ENCODE measurements around the gene S100A11.
A peak's percentile ranks its signal among the peaks of the same experiment; 100 is the strongest.

S100A11 gene

DNA sequence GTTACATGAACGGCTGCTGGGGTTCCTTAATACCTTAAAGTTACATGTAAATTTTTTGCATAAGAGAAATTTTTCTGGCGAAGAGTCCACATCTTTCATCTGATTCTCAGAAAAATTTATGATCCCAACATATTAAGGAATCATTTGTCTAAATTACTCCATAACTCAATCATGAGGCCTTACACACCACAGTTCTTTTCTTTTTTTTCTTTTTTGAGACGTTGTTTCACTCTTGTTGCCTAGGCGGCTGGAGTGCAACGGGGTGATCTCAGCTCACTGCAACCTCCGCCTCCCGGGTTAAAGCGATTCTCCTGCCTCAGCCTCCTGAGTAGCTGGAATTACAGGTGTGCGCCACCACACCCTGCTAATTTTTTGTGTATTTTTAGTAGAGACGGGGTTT lies 2.1 kb upstream of the S100A11 start:
- DNase-seq: no peak

DNA sequence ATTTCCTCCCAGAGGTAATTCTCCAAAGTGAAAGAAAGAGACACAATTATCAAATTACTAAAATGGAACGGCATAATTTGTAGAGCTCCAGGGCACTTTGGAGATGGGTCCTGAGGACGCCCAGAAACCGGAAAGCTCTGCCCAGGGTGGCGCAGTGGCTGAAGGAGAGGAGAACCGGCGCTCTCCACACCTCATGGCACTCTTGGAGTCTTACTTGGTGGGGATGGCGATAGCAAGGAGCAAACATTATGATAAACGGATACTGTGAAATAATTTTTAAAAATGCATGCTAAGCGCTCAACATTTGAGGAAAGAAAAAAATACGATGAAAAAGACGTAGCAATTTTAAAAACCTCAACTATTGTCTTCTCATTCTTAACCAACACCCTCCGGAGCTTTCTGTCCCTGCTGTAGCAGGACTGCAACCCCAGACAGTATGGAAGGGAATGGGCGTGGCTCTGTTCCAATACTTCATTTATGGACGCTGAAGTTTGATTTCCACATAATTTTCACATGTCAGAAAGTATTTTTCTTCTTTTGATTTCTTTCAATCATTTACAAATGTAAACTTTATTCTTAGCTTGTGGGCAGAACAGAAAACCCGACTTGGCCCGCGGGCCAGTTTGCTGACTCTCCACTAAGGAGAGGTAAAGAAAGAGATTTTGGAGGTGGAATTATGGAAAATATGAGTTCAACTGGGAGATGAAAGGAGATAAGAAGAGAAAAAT lies 1.1 kb downstream of the S100A11 start:
- peak; percentile 89 for DNase-seq

DNA sequence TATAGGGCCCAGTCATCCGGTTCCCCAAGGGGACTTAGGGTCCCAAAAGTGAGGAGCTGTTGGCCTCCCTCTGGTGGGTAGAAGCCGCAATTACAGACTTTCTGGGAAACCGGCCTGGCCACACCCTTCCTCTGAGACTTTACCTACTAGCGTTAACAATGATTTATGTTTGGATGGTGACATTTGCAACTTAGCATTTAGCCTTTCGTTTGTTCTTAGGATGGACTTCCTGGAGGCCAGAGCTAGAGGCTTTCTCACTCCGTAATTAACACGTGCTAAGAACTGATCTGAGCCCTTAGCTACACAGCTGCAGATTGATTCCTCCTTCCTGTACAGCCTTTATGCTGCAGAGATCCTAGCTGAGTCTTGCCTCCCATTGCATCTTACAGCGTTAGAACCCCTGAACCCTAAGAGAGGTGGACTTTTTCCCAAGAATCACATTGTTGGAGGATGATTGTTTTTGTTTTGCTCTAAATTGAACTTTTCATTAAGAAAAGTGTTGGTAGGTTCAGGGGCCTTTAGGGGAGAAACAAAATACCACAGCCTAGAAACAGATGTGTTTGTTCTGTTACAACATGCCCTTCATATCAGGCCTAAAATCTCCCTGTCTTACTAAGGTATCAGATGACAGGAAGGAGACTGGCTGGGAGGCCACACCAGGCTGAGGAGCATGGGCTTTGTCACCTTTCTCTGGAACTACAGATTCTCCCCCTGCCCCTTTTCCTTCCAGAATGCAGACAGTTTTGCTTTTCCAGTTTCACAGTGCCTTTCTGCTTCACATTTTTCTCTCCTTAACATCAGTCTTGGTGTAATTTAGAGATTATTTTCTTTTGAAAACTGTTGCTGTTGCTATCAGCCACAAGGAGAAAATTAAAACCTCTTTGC lies 1.9 kb downstream of the S100A11 start:
- peak; percentile 73 for DNase-seq

DNA sequence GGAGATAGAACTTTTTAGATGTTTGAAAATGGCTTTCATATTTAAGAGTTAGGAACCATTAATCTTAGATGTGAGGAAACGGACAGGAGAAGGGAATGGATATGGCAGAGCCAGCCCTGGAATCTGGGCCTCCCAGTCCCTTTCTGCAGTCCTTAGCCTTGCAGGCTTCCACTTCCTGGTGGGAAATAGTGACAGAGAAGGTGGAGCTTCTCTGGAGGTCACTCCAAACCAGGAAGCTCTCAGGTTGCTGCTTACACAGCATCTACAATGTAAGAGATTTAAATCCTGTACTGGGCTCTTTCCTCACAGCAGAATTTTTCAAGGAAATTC lies 2.5 kb downstream of the S100A11 start:
- no peak for DNase-seq

DNA sequence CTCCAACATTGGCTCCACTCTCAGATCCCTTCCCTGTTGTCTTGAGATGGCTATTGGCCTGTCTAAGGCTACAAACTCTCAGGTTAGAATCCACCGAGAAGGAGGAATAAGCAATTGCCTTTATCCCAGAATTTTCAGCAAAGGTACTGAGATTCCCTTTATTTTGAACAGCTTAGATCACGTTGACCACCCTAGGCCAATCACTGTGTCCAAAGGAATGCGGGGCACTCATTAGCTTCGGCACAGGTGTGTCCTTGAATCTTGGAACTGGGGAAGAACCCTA lies 6.9 kb downstream of the S100A11 start:
- DNase-seq: no peak

DNA sequence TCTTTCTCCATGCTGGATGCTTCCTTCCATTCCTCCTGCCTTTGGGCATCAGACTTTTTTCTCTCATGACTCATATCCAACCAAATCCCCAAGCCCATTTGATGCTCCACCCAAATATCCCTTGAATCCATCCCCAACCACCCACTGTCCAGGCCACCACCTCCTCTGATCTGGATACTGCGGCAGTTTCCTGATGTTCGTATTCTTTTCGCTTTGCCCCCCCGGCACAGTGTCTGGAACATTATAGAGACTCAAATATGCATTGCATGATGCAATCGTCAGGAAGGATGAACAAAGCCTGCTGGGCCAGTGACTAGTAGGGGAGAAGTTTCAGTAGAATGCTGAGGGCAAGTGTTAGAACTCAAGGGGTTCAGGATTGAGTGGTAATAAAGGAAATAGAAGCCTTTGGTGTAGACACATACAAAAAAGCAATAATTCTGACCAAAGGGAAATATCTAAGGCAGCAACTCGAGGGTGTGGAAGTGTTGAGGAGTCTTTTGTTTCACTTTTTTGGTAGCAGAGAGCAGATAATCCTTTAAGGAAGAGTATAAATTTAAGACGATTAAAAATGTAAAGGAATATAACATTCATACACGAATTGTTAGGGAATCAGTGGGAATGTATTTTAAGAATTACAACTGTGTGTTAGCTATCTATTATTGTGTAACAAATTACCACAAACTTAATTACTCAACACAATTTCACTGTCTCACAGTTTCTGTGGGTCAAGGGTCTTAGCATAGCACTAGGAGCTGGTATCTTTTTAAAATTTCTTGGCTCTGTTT lies 7.5 kb downstream of the S100A11 start:
- no peak for DNase-seq

DNA sequence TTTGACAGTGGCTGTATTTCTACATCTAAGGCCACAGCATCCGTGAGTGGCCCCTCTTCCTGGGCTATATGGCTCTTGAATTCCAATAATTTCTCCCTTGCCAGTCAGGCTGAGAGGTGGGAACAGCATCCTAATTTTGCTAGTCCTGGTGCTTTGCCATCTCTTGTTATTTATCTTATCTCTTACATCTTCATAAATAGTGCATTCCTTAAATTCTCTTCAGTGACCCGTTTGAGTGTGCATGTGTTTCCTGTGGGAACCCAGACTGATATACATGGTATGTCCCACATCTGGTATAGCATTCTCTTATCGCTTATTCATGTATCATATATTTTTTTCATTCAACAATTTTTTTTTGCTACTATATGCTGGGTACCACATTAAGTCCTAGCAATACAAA lies 9.9 kb downstream of the S100A11 start:
- no peak for DNase-seq

DNA sequence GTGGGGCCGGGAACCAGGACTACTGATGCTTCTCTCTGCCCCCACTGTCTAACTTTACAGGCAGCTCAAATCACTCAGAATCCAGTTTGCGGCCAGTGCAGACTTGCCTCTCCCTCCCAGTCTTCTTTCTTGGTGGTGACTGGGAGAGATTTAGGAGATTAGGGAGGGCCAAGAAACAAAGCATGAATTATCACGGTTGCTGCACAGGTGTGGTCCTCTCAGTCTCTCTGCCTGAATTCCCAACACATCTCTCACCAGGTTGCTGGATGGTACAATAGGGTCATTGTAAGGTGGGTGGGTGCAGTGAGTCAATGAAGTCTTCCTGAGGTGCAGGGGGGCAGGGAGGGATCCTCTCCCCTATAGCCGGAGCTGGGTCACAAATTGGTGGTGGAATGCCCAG lies 12.6 kb downstream of the S100A11 start:
- DNase-seq: no peak

DNA sequence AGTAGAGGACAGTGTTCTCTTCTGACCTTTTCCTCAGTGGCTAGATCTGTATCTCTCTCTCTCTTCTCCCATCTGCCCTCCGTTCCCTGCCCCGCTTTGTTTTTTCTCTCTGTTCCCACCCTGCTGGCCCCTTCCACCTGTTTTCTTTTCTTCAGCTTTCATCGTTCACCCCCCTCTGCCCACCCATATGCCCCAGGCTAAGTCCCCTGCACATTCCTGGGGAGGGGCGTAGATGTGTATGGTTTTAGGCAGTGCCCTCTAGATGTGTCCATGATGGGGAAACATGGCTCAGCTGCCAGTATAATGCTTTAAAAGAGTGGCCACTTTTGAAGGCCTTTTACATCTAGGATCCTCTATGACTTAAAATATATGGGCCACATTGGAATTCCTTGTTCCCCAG lies 13.6 kb downstream of the S100A11 start:
- DNase-seq: no peak

DNA sequence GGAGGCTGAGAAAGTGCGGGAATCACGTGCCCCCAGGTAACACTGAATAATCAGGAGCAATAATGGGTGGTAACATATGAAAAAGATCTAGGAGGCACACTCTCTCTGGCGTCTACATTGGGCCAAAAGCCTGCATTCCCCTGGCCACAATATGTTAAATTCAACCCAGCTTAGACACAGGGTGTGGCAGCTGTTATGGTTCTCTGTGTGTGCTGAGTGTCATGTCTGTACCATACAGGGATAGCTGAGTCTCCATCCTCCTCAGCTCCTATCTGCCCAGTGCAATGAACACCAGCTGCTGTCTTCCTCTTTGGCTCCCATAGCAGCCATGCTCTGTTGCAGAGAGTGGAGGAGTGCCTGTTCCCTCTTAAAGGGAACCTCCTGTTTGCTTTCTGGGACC lies 14.3 kb downstream of the S100A11 start:
- DNase-seq: no peak

DNA sequence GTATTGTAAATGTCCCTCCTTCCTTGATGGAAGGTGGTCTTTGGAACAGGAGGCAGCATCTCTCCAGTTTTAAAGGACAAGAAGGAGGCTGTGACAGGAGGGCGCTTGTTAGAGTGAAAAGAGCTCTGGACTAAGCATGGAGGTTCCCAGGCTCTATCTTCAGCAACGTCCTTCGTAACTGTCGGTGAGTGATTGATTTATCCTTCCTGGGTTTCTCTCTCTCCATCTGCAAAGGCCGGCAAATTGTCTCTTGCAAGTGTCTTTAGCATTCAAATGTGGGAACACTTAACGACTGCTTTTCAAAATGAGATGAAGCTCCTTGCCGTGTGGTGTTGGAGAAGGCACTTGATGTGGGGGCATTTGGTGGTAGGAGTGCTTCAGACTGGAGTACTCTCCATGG lies 15.2 kb downstream of the S100A11 start:
- no peak for DNase-seq

DNA sequence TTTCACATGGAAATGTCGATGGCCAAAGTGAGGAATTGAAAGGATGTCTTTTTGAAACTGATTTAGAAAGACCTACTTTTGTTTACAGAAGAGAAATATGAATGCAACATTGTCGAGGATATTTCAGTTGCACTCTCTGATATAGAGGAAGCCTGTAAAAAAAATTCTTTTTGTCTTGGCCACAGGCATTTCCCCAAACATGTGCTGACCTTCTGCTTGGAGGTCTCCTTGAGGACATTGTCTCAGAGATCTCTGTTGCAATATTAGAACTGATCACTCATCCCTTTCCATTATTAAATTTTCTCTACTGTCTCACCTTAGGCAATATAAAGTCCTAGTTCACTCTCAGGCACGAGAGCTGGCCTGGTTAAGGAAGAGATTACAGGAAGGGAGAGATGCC lies 16.0 kb downstream of the S100A11 start:
- no peak for DNase-seq

DNA sequence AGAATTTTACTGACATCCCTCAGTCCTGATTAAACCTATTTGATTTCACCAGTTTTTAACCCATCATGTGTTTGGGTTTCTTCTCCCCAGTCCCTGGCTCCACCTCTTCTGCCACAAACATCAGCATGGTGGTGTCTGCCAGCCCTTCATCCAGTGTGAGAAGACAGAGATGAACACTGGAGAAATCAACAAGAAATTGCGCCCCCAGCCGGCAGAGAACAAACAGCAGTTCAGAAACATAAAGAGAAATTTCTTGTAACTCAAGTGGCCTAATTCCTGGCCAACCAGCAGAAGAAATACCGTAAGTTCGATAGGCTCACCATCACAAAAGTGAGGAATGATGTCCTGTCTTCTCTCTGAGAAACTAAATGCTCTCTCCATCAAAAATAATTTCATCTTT lies 18.3 kb downstream of the S100A11 start:
- no peak for DNase-seq

DNA sequence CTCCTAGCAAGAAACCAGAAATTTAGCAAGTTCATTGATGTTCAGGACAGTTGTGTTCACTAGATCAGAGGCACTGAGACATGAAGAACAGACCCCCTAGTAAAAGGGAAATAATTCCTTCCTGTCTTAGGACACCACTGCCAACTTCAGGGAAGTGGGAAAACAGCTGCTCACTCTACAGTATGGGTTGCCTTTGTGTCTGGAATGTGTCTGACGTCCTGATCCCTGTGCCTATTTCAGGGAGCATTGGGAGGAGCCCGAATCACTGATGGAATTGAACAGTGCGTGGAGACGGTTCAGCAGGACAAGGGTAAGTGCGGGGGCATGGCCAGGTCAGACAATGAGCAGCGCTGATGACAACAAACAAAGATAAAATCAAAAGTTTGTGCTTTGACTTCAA lies 21.0 kb downstream of the S100A11 start:
- DNase-seq: no peak

DNA sequence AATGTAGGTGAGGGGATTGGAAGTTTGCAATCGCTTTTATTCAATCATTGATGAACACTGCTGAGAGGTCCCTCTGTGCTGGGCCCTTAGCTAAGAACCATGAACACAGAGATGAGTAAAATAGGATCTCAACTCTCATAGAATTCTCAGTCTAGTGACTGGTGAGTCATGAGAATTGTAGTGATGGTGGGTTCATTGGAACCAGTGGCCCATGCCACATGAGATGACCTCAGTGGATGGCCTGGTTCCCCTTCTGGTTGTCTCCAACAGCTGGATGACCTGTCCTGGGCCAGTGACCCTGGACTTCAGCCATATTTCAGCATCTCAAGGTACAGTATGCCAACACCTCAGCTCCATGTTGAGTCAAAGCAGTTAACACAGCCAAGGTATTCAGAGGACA lies 21.9 kb downstream of the S100A11 start:
- DNase-seq: no peak

DNA sequence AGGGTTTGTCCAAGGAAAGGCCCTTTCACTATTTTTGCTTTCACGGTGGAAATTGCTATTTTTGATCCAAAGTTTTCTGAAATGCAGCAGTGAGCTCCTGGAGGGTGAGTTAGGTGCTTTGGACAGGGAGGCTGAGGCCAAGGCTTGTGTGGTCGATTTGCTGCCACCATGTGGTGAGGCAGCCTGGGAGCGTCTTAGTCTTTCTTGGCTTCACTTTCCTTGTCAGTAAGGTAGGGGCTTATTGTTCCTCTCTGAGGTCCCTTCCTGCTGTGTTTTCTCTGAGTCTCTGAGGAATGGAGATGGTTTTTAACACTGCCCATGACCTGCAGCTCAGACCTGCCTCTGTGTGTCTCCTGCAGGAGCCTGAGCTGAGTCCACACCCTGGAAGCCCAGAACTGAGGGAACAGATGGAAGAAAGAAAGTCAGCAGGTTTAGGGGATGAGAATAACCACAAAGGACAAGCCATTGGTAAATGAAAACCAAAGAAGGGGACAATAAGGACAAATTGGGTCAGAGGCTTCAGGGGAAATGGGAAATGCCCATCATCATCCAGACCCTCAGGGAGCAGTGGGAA lies 23.1 kb downstream of the S100A11 start:
- no peak for DNase-seq

DNA sequence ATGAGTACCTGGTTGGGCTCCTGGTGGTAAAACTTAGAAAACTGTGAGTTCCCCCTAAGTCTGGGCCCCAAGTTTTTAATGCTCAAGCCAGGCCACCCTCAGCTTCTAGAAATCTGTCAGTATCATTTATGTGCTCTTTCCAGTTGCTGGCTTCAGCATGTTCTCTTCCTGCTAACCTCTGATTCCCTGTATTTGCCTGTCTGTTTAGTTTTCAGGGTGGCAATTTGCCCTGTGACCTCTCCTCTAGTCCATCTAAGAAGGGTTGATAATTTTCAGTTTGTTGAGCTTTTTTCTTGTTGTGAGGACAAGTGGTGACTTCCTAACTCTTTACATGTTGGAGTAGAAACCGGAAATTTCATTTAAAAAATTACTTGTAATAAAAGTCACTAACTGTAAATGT lies 27.1 kb downstream of the S100A11 start:
- no peak for DNase-seq

DNA sequence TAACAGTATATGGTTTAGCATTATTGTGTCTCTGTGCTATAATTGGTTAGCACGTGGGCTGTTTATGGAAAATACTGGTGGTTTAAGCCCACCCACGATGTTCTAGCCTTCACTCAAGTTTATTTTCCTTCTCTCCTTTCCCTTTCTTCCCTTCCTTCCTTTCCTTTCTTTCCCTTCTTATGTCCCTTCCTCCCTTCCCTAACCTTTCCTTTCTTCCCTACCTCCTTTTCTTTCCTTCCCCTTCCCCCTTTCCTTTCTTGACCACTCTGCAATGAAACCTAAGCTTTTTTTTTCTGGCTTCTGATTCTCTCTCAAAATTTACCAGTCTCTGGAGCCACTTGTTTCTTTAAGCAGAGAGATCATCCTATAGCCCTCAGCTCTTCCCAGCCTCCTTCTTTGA lies 29.8 kb downstream of the S100A11 start:
- DNase-seq: no peak

DNA sequence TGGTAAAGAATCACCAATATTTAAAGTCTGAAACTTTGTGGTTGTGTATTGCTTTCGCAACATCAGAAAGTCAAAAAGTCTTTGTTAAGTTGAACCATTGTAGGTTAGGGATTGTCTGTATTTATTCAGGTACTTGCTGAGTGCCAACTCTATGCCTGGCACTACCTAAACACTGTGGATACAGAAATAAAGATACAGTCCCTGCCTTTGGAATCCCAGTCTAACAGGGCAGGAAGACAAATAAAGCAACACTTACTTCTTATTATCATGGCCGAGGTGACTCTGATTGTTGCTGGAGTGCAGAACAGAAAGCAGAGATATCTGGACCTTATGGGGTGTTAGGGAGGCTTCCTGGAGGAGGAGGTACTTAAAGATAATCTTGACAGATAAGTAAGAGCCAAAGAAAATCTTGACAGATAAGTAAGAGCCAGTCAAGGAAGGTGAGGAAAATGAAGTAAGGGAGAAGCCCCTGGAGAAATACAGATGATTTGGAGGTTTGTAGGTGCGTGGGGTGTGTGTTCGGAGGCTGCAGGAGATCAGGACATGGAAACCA lies 31.4 kb downstream of the S100A11 start:
- no peak for DNase-seq

DNA sequence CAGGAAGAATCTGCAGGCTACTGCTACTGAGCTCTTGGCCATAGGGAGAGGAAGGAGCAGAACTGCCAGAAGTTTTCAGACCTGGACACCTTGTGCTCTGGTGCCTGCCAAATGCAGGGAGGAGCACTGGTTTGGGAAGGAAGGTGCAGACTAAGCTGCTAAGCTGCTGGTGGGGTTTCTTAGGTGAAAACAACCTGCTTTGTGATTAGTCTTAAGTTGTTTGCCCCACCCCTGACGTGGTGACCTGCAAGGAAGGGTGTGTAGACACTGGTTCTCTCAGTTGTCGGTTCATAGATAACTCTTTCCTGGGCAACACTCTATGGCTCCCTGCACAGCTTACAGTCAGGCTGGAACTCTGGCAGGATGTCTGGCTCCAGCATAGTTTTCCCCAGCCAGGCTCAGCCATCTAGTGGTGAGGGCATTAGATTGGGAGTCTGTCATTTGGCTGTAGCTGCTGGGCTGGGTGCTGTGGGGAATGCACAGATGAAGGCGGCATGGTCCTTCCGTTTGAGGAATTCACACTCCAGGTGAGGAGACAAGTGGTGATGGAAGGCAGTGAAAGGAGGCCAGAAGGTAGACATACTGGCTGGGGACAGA lies 32.9 kb downstream of the S100A11 start:
- DNase-seq: no peak

DNA sequence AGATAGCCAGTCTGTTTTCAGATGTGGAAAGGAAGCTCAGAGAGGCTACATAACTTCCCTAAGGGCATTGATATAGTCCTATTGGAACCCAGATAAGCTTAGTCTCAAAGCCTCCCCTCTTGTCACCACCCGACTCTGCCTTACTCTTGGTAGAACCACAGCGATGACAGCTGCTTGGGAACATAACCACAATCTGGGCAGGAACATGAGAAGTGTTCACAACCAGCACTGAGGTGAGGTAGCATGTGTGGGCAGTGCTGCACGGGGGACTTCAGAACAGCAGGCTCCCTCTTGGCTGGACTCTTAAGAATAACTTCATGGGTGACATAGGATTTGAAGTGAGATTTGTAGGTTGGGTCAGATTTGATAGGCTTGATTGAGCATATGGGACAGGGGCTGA lies 33.8 kb downstream of the S100A11 start:
- DNase-seq: no peak

DNA sequence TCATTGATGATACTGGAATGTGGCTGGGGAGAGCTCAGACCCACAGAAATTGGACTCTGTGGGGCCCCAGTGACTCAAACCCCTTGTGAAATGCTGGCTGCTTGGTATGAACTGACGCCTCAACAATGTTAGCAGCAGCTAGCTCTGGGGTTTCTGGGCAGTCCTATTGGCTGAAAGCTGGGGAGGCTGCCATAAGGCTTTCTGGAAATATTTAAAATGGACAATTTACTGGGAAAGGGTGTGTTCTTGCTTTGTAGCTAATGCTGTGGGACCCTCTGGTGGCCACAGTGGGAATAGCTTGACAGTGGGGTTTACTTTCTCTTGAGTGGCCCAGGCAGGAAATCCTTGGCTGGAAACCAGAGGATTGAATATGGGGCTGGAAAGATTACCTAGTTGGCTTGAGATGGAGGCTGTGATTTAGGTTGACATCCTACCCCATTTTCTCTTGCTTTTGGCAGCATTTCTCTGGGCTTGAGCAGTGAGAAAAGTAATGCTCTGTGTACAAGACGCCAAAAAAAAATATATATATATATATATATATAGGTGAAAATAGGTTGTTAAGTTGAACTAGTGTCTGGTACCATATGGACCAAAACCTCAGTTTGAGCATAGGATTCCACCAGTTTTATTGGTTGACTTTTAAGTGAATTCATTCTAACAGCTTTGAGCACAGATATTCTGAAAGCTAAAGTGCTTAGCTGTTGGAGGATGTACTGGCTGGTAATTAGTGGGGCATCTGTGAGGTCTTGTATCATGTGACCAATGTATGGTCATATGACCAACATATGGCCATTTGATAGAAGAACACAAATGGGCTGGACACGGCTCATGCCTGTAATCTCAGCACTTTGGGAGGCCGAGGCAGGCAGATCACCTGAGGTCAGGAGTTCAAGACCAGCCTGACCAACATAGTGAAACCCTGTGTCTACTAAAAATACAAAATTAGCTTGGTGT lies 34.9 kb downstream of the S100A11 start:
- peak; percentile 67 for DNase-seq

All from NCI-H510A treated with DMSO at 0.1 percent for 48 hours (cell line).